H1 (cell line): ENCODE data around the gene ASTN2. TPM values are rescaled to one million over a fixed set of nuclear protein-coding genes. Genes with fewer than 3 reads are reported as not detected.

Experiments
- CTCF ChIA-PET: fragments of 300-600 bp; sonication (Branson Sonifier 250); formaldehyde crosslinking; loops from one replicate; lab custom pipeline; 2021; ENCODE audit not compliant: partially characterized antibody; lab: Charles Lee
- POLR2A ChIA-PET: fragments of 300-600 bp; sonication (Branson Sonifier 250); formaldehyde crosslinking; loops from one replicate; lab custom pipeline; 2021; ENCODE audit warnings: inconsistent platforms; ENCODE audit not compliant: partially characterized antibody; lab: Charles Lee
- DNase-seq, 2 experiments: peaks; one replicate each; pipeline versions ENCODE4 v3.0.0 to v3.0.0-alpha.2; 2010 to 2022; ENCODE audit warnings: low spot score in 2 of 2, low read depth in 1 of 2, mixed read lengths in 1 of 2
- FAIRE-seq: peaks from 2 replicates; lab custom pipeline; 2011; peaks lifted over from hg19 to GRCh38; lab: Jason Lieb, UNC
- H2AFZ ChIP-seq: 2 replicates; pipeline ENCODE4 v1.8.1; 2012; ENCODE audit warnings: low read length, inconsistent platforms
- H2AK5ac ChIP-seq: 2 replicates; pipeline ENCODE4 v1.6.1; 2013; ENCODE audit warnings: low read depth, low read length
- H2BK120ac ChIP-seq: replicated peaks from 2 replicates; pipeline ENCODE3; 2013; ENCODE audit warnings: low read depth, low read length, inconsistent platforms
- H2BK12ac ChIP-seq: 2 replicates; pipeline ENCODE4 v1.6.1; 2013; ENCODE audit warnings: low read depth, low read length
- H2BK15ac ChIP-seq: 2 replicates; pipeline ENCODE4 v1.6.1; 2013; ENCODE audit warnings: low read length
- H2BK20ac ChIP-seq: 2 replicates; pipeline ENCODE4 v1.6.1; 2013; ENCODE audit warnings: low read length
- H2BK5ac ChIP-seq: 2 replicates; pipeline ENCODE4 v1.6.1; 2013; ENCODE audit warnings: low read depth, low read length
- H3K14ac ChIP-seq: 2 replicates; pipeline ENCODE4 v1.6.1; 2013; ENCODE audit warnings: inconsistent platforms; ENCODE audit not compliant: insufficient read length
- H3K18ac ChIP-seq: 2 replicates; pipeline ENCODE4 v1.6.1; 2013; ENCODE audit warnings: low read length; ENCODE audit errors: extremely low read depth
- H3K23ac ChIP-seq: 2 replicates; pipeline ENCODE4 v1.6.1; 2013; ENCODE audit warnings: inconsistent platforms; ENCODE audit not compliant: insufficient read length
- H3K23me2 ChIP-seq: 2 replicates; pipeline ENCODE4 v1.6.1; 2013; ENCODE audit warnings: low read depth, low read length
- H3K27ac ChIP-seq: 2 replicates; pipeline ENCODE4 v1.6.1; 2011; ENCODE audit warnings: low read depth, low read length, inconsistent platforms
- H3K27me3 ChIP-seq, 4 experiments: replicated peaks in 1 of 4; 1 replicate in 1 of 4; 2 replicates in 3 of 4; pipeline versions ENCODE4 v1.6.1 to v1.8.1; 2011 to 2013; ENCODE audit warnings: low read length in 3 of 4, mild to moderate bottlenecking in 3 of 4, inconsistent platforms in 2 of 4, mixed read lengths in 2 of 4, moderate library complexity in 1 of 4; ENCODE audit not compliant: control insufficient read depth in 3 of 4, insufficient read depth in 3 of 4; ENCODE audit errors: extremely low read depth in 1 of 4
- H3K36me3 ChIP-seq, 4 experiments: 2 replicates each; pipeline versions ENCODE4 v1.6.1 to v1.8.1; 2011 to 2013; ENCODE audit warnings: mild to moderate bottlenecking in 4 of 4, low read length in 3 of 4, moderate library complexity in 2 of 4, control low read depth in 1 of 4, inconsistent platforms in 1 of 4; ENCODE audit not compliant: insufficient read depth in 4 of 4, control insufficient read depth in 2 of 4
- H3K4ac ChIP-seq: replicated peaks from 2 replicates; pipeline ENCODE3; 2013; ENCODE audit warnings: low read length, low read depth, mixed read lengths, inconsistent platforms; ENCODE audit not compliant: insufficient read length
- H3K4me1 ChIP-seq, 4 experiments: replicated peaks in 1 of 4; 1 replicate in 1 of 4; 2 replicates in 3 of 4; pipeline versions ENCODE4 v1.6.1 to v1.8.1; 2011 to 2013; ENCODE audit warnings: low read length in 3 of 4, inconsistent platforms in 2 of 4, mixed read lengths in 1 of 4; ENCODE audit not compliant: insufficient read depth in 4 of 4, control insufficient read depth in 3 of 4
- H3K4me2 ChIP-seq, 2 experiments: 2 replicates each; pipeline versions ENCODE4 v1.6.1 to v1.8.1; 2011 to 2013; ENCODE audit warnings: low read depth in 2 of 2, low read length in 2 of 2, control low read depth in 1 of 2, inconsistent platforms in 1 of 2, mild to moderate bottlenecking in 1 of 2; ENCODE audit not compliant: insufficient read depth in 1 of 2
- H3K4me3 ChIP-seq, 4 experiments: fragments of 200-600, 300-600 bp in 1 of 4; sonication (generic), shearing (Covaris generic), sonication (Bioruptor Twin) in 1 of 4; 2 replicates each; pipeline versions ENCODE4 v1.5.1 to v1.8.1; 2011 to 2016; ENCODE audit warnings: low read length in 4 of 4, low read depth in 3 of 4, control low read depth in 2 of 4, inconsistent platforms in 2 of 4, mild to moderate bottlenecking in 2 of 4, mixed read lengths in 1 of 4, moderate library complexity in 1 of 4; ENCODE audit not compliant: insufficient read depth in 2 of 4; ENCODE audit errors: extremely low read depth in 1 of 4
- H3K56ac ChIP-seq: replicated peaks from 2 replicates; pipeline ENCODE3; 2013; ENCODE audit warnings: low read depth, mild to moderate bottlenecking, mixed read lengths, low read length, inconsistent platforms; ENCODE audit not compliant: insufficient read length
- H3K79me1 ChIP-seq: 2 replicates; pipeline ENCODE4 v1.6.1; 2013; ENCODE audit warnings: low read depth, low read length, control low read depth
- H3K79me2 ChIP-seq, 2 experiments: 2 replicates each; pipeline versions ENCODE4 v1.6.1 to v1.8.1; 2012 to 2013; ENCODE audit warnings: low read length in 2 of 2, mild to moderate bottlenecking in 2 of 2, inconsistent platforms in 1 of 2; ENCODE audit not compliant: insufficient read depth in 2 of 2, control insufficient read depth in 1 of 2
- H3K9ac ChIP-seq, 4 experiments: replicated peaks in 1 of 4; 1 replicate in 1 of 4; 2 replicates in 3 of 4; pipeline versions ENCODE4 v1.6.1 to v1.8.1; 2011 to 2013; ENCODE audit warnings: low read depth in 3 of 4, low read length in 3 of 4, control low read depth in 2 of 4, mild to moderate bottlenecking in 2 of 4, moderate library complexity in 2 of 4, inconsistent platforms in 1 of 4; ENCODE audit errors: extremely low read depth in 1 of 4
- H3K9me3 ChIP-seq, 2 experiments: 2 replicates each; pipeline versions ENCODE4 v1.6.1 to v1.8.1; 2012 to 2013; ENCODE audit warnings: mild to moderate bottlenecking in 2 of 2, moderate library complexity in 2 of 2, control low read depth in 1 of 2, inconsistent platforms in 1 of 2, low read depth in 1 of 2, low read length in 1 of 2, mixed read lengths in 1 of 2; ENCODE audit not compliant: insufficient read depth in 2 of 2
- H4K20me1 ChIP-seq, 2 experiments: replicated peaks in 1 of 2; 2 replicates each; pipeline versions ENCODE3 to v1.8.1; 2011 to 2013; ENCODE audit warnings: inconsistent platforms in 2 of 2, low read length in 2 of 2, mild to moderate bottlenecking in 1 of 2; ENCODE audit not compliant: insufficient read depth in 2 of 2, control insufficient read depth in 1 of 2
- H4K5ac ChIP-seq: 2 replicates; pipeline ENCODE4 v1.6.1; 2013; ENCODE audit warnings: low read length, low read depth, mixed read lengths, inconsistent platforms; ENCODE audit not compliant: insufficient read length
- H4K8ac ChIP-seq: 2 replicates; pipeline ENCODE4 v1.8.0; 2013; ENCODE audit warnings: mild to moderate bottlenecking, moderate library complexity, low read length, inconsistent platforms; ENCODE audit not compliant: insufficient read depth; ENCODE audit errors: extremely low read depth
- H4K91ac ChIP-seq: replicated peaks from 2 replicates; pipeline ENCODE3; 2013; ENCODE audit warnings: low read length, mixed read lengths, inconsistent platforms; ENCODE audit not compliant: insufficient read length
- BCL11A ChIP-seq, 2 experiments: IDR thresholded peaks; one replicate each; pipeline ENCODE4 v1.6.1; 2011; ENCODE audit warnings: low read depth in 2 of 2, low read length in 2 of 2, mild to moderate bottlenecking in 2 of 2
- BRCA1 ChIP-seq: IDR thresholded peaks from 2 replicates; pipeline ENCODE4 v1.6.1; 2012; ENCODE audit warnings: low read depth, low read length, improper control_type of control experiment
- CBX5 ChIP-seq: fragments of 300-800, 300-1000 bp; sonication (generic); IDR thresholded peaks from 2 replicates; pipeline ENCODE4 v1.7.1; 2016; ENCODE audit warnings: antibody characterized with exemption, low read length, low read depth
- GABPA ChIP-seq: IDR thresholded peaks from 2 replicates; pipeline ENCODE4 v1.6.1; 2011; ENCODE audit warnings: mild to moderate bottlenecking, low read length, moderate library complexity, borderline replicate concordance; ENCODE audit not compliant: insufficient read depth
- GTF2F1 ChIP-seq: IDR thresholded peaks from 2 replicates; pipeline ENCODE4 v1.6.1; 2012; ENCODE audit warnings: low read depth, low read length, improper control_type of control experiment, borderline replicate concordance
- JUND ChIP-seq: IDR thresholded peaks from 2 replicates; pipeline ENCODE4 v1.6.1; 2011; ENCODE audit warnings: mild to moderate bottlenecking, improper control_type of control experiment, low read length
- KDM4A ChIP-seq: IDR thresholded peaks from one replicate; pipeline ENCODE4 v1.7.1; 2012; ENCODE audit warnings: low read depth, mild to moderate bottlenecking, moderate library complexity, low read length, inconsistent platforms; ENCODE audit not compliant: severe bottlenecking
- MAFK ChIP-seq: IDR thresholded peaks from 2 replicates; pipeline ENCODE4 v1.6.1; 2012; ENCODE audit warnings: low read depth, mild to moderate bottlenecking, improper control_type of control experiment, low read length
- NRF1 ChIP-seq: IDR thresholded peaks from 2 replicates; pipeline ENCODE4 v1.6.1; 2011; ENCODE audit warnings: mild to moderate bottlenecking, low read depth, low read length, improper control_type of control experiment
- SP1 ChIP-seq: IDR thresholded peaks from 2 replicates; pipeline ENCODE4 v1.6.1; 2011; ENCODE audit warnings: low read depth, low read length
- SUZ12 ChIP-seq: fragments of 200-600 bp; sonication (generic); IDR thresholded peaks from 2 replicates; pipeline ENCODE4 v1.6.1; 2012; ENCODE audit warnings: mild to moderate bottlenecking, inconsistent platforms, low read length, moderate library complexity, mixed read lengths
- TBP ChIP-seq: IDR thresholded peaks from 2 replicates; pipeline ENCODE4 v1.6.1; 2011; ENCODE audit warnings: low read depth, low read length, improper control_type of control experiment
- TCF12 ChIP-seq: IDR thresholded peaks from 2 replicates; pipeline ENCODE4 v1.6.1; 2011; ENCODE audit warnings: low read depth, mild to moderate bottlenecking, low read length
- TEAD4 ChIP-seq: IDR thresholded peaks from 2 replicates; pipeline ENCODE4 v1.6.1; 2012; ENCODE audit warnings: low read depth, low read length, inconsistent platforms, mixed read lengths
- WGBS, 2 experiments: shearing (Covaris generic) in 1 of 2; methylation state at CpG; one replicate each; pipeline versions ENCODE4 v1.1.6 to v1.1.7; 2013 to 2015; ENCODE audit warnings: low lambda C conversion rate in 2 of 2, mixed read lengths in 2 of 2, inconsistent platforms in 1 of 2, low coverage in 1 of 2, missing lambda C conversion rate in 1 of 2; ENCODE audit not compliant: insufficient replicate concordance in 2 of 2, insufficient coverage in 1 of 2, insufficient read length in 1 of 2; ENCODE audit errors: extremely low coverage in 1 of 2, missing lambda C conversion rate in 1 of 2; 5-methylcytosine and 5-hydroxymethylcytosine counted together
- polyA plus RNA-seq, 7 experiments: library from polyadenylated mRNA; depleted of rRNA in 3 of 7; stranded (reverse) in 5 of 7; unstranded in 2 of 7; fragments of >200 nt in 5 of 7; fragments of 200-250 nt in 2 of 7; gene quantifications; 1 replicate in 5 of 7; 2 replicates in 1 of 7; 4 replicates in 1 of 7; pipeline versions ENCODE4 v1.2.1 to v1.2.3, GENCODE V29; 2011 to 2013; ENCODE audit warnings: missing spikeins in 2 of 7, mixed read lengths in 2 of 7
- total RNA-seq: library from RNA; stranded (reverse); fragmentation: NEBNext Ultra II Directional; extraction: Animal tissue kit (Norgen Biotek cat#: 25700); gene quantifications from 2 replicates; pipeline ENCODE4 v1.2.1, GENCODE V29; 2021

Gene ASTN2
- total and polyA plus RNA-seq, 2 of the 8 experiments (the other 6 are each of a cell fraction or from before 2014, with no cell fraction given) = 8.2 to 13.7 TPM

DNA sequence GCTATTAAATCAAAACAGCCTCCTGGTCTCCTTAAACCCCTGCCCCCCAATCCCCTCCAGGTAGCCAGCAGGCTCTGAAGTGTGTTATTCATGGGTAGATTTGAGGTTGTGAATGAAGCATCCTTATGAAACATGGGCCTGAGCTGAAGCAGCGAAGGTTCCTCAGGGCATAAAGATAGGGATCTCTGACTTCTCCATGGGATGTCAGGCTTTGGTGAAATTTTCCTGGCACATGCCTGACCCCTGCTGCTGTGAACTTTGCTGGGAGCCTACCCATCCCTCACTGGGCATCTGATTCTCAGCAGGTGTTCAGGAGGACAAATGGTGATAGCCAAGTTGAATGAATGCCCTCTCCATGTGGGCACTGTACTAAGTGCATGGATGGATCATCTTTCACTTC, 250.3 kb downstream of the ASTN2 start:
- no peak overlapping the region for H2BK120ac ChIP-seq
- no peak overlapping the region for H3K4me3 ChIP-seq
- no peak overlapping the region for H2BK15ac ChIP-seq
- no peak overlapping the region for H3K27ac ChIP-seq
- no peak overlapping the region for H2BK5ac ChIP-seq
- H2AK5ac ChIP-seq = no peak overlapping the region
- no peak overlapping the region for H3K56ac ChIP-seq
- no peak overlapping the region for H4K8ac ChIP-seq
- POLR2A ChIA-PET = no interaction called here
- no peak overlapping the region for H3K14ac ChIP-seq
- H3K4me1 ChIP-seq = peaks cover 0 to 3% (median 1%) of the 10 kb centered on the region in 4 experiments; a peak in 4 of 7 replicates
- no peak overlapping the region for H3K4me2 ChIP-seq
- H3K4ac ChIP-seq = no peak overlapping the region
- no peak overlapping the region for H3K23ac ChIP-seq
- CTCF ChIA-PET = interaction anchor here (1.0 to 1.2 kb wide), 6 partner anchors 11 to 300 kb away, joined by 3 to 4 read pairs (median 3); no protein-coding TSS in a partner anchor
- H3K27me3 ChIP-seq = no peaks in the 10 kb centered on the region; a peak in 1 of 7 replicates
- H3K9ac ChIP-seq = no peak overlapping the region
- H4K20me1 ChIP-seq = no peaks in the 10 kb centered on the region
- no peaks in the 10 kb centered on the region for H3K9me3 ChIP-seq
- H2BK20ac ChIP-seq = no peak overlapping the region
- no peak overlapping the region for H3K18ac ChIP-seq
- no peaks in the 10 kb centered on the region for H3K23me2 ChIP-seq
- DNase-seq (no peak), FAIRE-seq (no peak)
- no peaks in the 10 kb centered on the region for H3K79me2 ChIP-seq
- 100% methylated on average over 1 of the region's 1 CpG; no CpG with 5 or more reads in 1 of the 2 experiments for WGBS, 2 experiments
- no peak overlapping the region for H4K91ac ChIP-seq
- H2BK12ac ChIP-seq = no peak overlapping the region
- H2AFZ ChIP-seq = no peak overlapping the region
- H3K79me1 ChIP-seq = no peaks in the 10 kb centered on the region
- no peaks in the 10 kb centered on the region for H3K36me3 ChIP-seq
- H4K5ac ChIP-seq = no peak overlapping the region
- TF ChIP-seq SUZ12 (no peak), TCF12 (no peak), GTF2F1 (no peak), NRF1 (no peak), BCL11A (IDR thresholded peaks at IDR 0.05; ENCODE audit: low read depth in 2 of 2, low read length in 2 of 2) (no peak), TBP (no peak), KDM4A (no peak), GABPA (no peak), TEAD4 (no peak), BRCA1 (no peak), MAFK (no peak), SP1 (no peak), CBX5 (no peak), JUND (no peak)
